Fibroblast of lung (primary cell): ENCODE results near the gene C4orf50.

Experiments
- EZH2 ChIP-seq: IDR thresholded peaks from 2 replicates; pipeline ENCODE4 v1.5.1; 2012; ENCODE audit warnings: low read length, control low read depth, mild to moderate bottlenecking; ENCODE audit errors: missing control alignments
- TF ChIP-seq, protein P1 (sequence below), 2 donors: IDR thresholded peaks in 1 of 2; conservative IDR thresholded peaks in 1 of 2; 1 replicate in 1 of 2; 2 replicates in 1 of 2; pipeline ENCODE4 v1.5.1; 2011 to 2012; ENCODE audit warnings: low read length in 2 of 2, control low read depth in 1 of 2, inconsistent platforms in 1 of 2, low read depth in 1 of 2, mild to moderate bottlenecking in 1 of 2

DNA sequence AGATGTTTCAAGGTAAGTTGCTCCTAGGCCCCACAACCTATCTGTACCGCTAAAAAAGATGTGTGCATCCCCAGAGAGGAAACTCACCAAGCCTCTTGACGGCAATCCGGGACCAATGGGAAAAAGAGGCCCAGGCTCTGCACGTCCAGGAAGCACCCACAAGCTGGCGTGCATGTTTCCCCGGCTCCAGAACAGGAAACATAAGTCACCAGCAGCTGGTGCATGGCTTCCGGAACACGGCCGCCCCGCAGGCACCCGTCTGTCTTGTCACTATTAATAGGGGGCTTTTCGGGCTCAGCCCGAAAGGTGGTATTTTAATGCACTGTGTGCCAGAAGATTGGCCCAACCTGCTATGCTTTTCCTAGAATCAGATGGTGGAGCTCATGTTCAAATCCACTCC, 147.5 kb downstream of the C4orf50 start:
- TF ChIP-seq, protein P1, sequence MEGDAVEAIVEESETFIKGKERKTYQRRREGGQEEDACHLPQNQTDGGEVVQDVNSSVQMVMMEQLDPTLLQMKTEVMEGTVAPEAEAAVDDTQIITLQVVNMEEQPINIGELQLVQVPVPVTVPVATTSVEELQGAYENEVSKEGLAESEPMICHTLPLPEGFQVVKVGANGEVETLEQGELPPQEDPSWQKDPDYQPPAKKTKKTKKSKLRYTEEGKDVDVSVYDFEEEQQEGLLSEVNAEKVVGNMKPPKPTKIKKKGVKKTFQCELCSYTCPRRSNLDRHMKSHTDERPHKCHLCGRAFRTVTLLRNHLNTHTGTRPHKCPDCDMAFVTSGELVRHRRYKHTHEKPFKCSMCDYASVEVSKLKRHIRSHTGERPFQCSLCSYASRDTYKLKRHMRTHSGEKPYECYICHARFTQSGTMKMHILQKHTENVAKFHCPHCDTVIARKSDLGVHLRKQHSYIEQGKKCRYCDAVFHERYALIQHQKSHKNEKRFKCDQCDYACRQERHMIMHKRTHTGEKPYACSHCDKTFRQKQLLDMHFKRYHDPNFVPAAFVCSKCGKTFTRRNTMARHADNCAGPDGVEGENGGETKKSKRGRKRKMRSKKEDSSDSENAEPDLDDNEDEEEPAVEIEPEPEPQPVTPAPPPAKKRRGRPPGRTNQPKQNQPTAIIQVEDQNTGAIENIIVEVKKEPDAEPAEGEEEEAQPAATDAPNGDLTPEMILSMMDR (conservative IDR thresholded peaks at IDR 0.05 in 1 of 2, IDR thresholded peaks at IDR 0.05 in 1 of 2; ENCODE audit: low read depth in 1 of 2, low read length in 2 of 2): no peak
- TF ChIP-seq EZH2: no peak
